VCaP (cell line): ENCODE data around the gene RS1.

Experiments used
- H3K27ac ChIP-seq: fragments of 450-650 bp; 2 replicates; pipeline ENCODE4 v1.5.1; 2017
- CTCF ChIP-seq: fragments of 450-650 bp; conservative IDR thresholded peaks from 2 replicates; pipeline ENCODE4 v1.5.1; 2017; ENCODE audit warnings: mild to moderate bottlenecking, moderate library complexity

RS1 gene

GRCh38 chrX:18677161-18677869 is 5.4 kb upstream of the RS1 start:
- no peak overlapping the region for H3K27ac ChIP-seq
- no peak for TF ChIP-seq CTCF

GRCh38 chrX:18676470-18676869 is 4.6 kb upstream of the RS1 start:
- TF ChIP-seq CTCF = no peak
- no peak overlapping the region for H3K27ac ChIP-seq

- TF ChIP-seq CTCF = no peak
- no peak overlapping the region for H3K27ac ChIP-seq
Measured at GRCh38 chrX:18676050-18676449, 4.1 kb upstream of the RS1 start.

GRCh38 chrX:18674788-18675735 is 3.2 kb upstream of the RS1 start:
- H3K27ac ChIP-seq = peak overlapping the region; percentile 88
- TF ChIP-seq CTCF = no peak

- no peak for TF ChIP-seq CTCF
- peak overlapping the region; percentile 88 for H3K27ac ChIP-seq
Measured at GRCh38 chrX:18674417-18674787, 2.5 kb upstream of the RS1 start.

GRCh38 chrX:18668071-18668835 is 3.7 kb downstream of the RS1 start:
- no peak for TF ChIP-seq CTCF
- H3K27ac ChIP-seq = no peak overlapping the region

GRCh38 chrX:18666614-18667013 is 5.3 kb downstream of the RS1 start:
- no peak overlapping the region for H3K27ac ChIP-seq
- TF ChIP-seq CTCF = no peak
